KMS-11 (cell line): ENCODE data around the gene CX3CR1.
A peak's percentile ranks its signal among the peaks of the same experiment; 100 is the strongest.

Experiments
- H2AFZ ChIP-seq: fragments of 200-600 bp; sonication (generic); 2 replicates; pipeline ENCODE4 v1.6.1; 2016; ENCODE audit warnings: antibody characterized with exemption, mixed run types, low read depth
- H3K27ac ChIP-seq: fragments of 200-600 bp; sonication (generic); 2 replicates; pipeline ENCODE4 v1.6.1; 2016; ENCODE audit warnings: mild to moderate bottlenecking, mixed run types
- H3K27me3 ChIP-seq: fragments of 200-600 bp; sonication (generic); 2 replicates; pipeline ENCODE4 v1.6.1; 2017; ENCODE audit warnings: mild to moderate bottlenecking, low read depth, mixed run types, moderate library complexity; ENCODE audit not compliant: insufficient read depth
- H3K36me3 ChIP-seq: fragments of 200-600 bp; sonication (generic); 2 replicates; pipeline ENCODE4 v1.6.1; 2017; ENCODE audit warnings: mild to moderate bottlenecking, mixed run types; ENCODE audit not compliant: insufficient read depth
- H3K4me1 ChIP-seq: fragments of 200-600 bp; sonication (generic); 2 replicates; pipeline ENCODE4 v1.6.1; 2016; ENCODE audit warnings: mild to moderate bottlenecking, low read depth, mixed run types; ENCODE audit not compliant: poor library complexity, severe bottlenecking
- H3K4me2 ChIP-seq: fragments of 200-600 bp; sonication (generic); 2 replicates; pipeline ENCODE4 v1.7.0; 2016; ENCODE audit warnings: mild to moderate bottlenecking, mixed run types
- H3K4me3 ChIP-seq: fragments of 200-600 bp; sonication (generic); IDR thresholded peaks from 2 replicates; pipeline ENCODE4 v1.6.1; 2017; ENCODE audit warnings: low read depth, low read length, mixed read lengths; ENCODE audit not compliant: insufficient read depth
- H3K79me2 ChIP-seq: fragments of 200-600 bp; sonication (generic); 2 replicates; pipeline ENCODE4 v1.6.1; 2016; ENCODE audit warnings: low read depth, mixed run types; ENCODE audit not compliant: insufficient read depth
- H3K9ac ChIP-seq: fragments of 200-600 bp; sonication (generic); 2 replicates; pipeline ENCODE4 v1.6.1; 2016; ENCODE audit warnings: mild to moderate bottlenecking, mixed run types
- H4K20me1 ChIP-seq: fragments of 200-600 bp; sonication (generic); 2 replicates; pipeline ENCODE4 v1.6.1; 2016; ENCODE audit warnings: mild to moderate bottlenecking, mixed run types; ENCODE audit not compliant: insufficient read depth
- CTCF ChIP-seq: fragments of 200-600 bp; sonication (generic); conservative IDR thresholded peaks from 2 replicates; pipeline ENCODE4 v1.6.1; 2017; ENCODE audit warnings: low read depth, mild to moderate bottlenecking, antibody characterized with exemption, low read length, moderate library complexity, mixed read lengths

CX3CR1 gene

GRCh38 chr3:39222939-39223338 is 56.9 kb downstream of the CX3CR1 start:
- TF ChIP-seq CTCF, result no peak

GRCh38 chr3:39222462-39222861 is 57.4 kb downstream of the CX3CR1 start:
- H3K79me2 ChIP-seq, result no peaks in the 10 kb centered on the region
- H3K4me3 ChIP-seq, result no peak overlapping the region
- peaks cover 55% of the 10 kb centered on the region for H3K4me1 ChIP-seq
- no peak overlapping the region for H2AFZ ChIP-seq
- peak overlapping the region; percentile 23; the same call in 1 of the 2 replicates for H3K4me2 ChIP-seq
- no peak overlapping the region for H3K9ac ChIP-seq
- H3K27me3 ChIP-seq, result no peaks in the 10 kb centered on the region
- H3K36me3 ChIP-seq, result no peaks in the 10 kb centered on the region
- H4K20me1 ChIP-seq, result no peaks in the 10 kb centered on the region
- TF ChIP-seq CTCF, result no peak
- no peak overlapping the region for H3K27ac ChIP-seq

More at GRCh38 chr3:39222939-39223338, 56.9 kb downstream of the CX3CR1 start:
- Histone ChIP-seq H3K4me2 (no peak overlapping the region), H3K27me3 (no peaks in the 10 kb centered on the region), H3K36me3 (no peaks in the 10 kb centered on the region), H3K4me1 (peaks cover 50% of the 10 kb centered on the region), H3K9ac (no peak overlapping the region), H3K4me3 (no peak overlapping the region), H3K79me2 (no peaks in the 10 kb centered on the region), H2AFZ (no peak overlapping the region), H3K27ac (no peak overlapping the region), H4K20me1 (no peaks in the 10 kb centered on the region)

- peak overlapping the region; percentile 44 for H2AFZ ChIP-seq
- H3K4me3 ChIP-seq, result no peak overlapping the region
- no peak for TF ChIP-seq CTCF
- H3K79me2 ChIP-seq, result no peaks in the 10 kb centered on the region
- H3K27ac ChIP-seq, result peak overlapping the region; percentile 71
- H4K20me1 ChIP-seq, result no peaks in the 10 kb centered on the region
- peak overlapping the region; percentile 23 for H3K4me2 ChIP-seq
- H3K4me1 ChIP-seq, result peaks cover 68% of the 10 kb centered on the region
- no peaks in the 10 kb centered on the region for H3K36me3 ChIP-seq
- H3K27me3 ChIP-seq, result no peaks in the 10 kb centered on the region
- peak overlapping the region; percentile 30; the same call in 1 of the 2 replicates for H3K9ac ChIP-seq
These were observed 58.7 kb downstream of the CX3CR1 start for GRCh38 chr3:39221141-39221530.

GRCh38 chr3:39220407-39221140 is 59.3 kb downstream of the CX3CR1 start:
- TF ChIP-seq CTCF, result no peak
- Histone ChIP-seq H3K4me2 (peak overlapping the region; percentile 23), H3K4me3 (no peak overlapping the region), H2AFZ (peak overlapping the region; percentile 44), H4K20me1 (no peaks in the 10 kb centered on the region), H3K9ac (peak overlapping the region; percentile 30; the same call in 1 of the 2 replicates), H3K27ac (peak overlapping the region; percentile 71), H3K79me2 (no peaks in the 10 kb centered on the region), H3K27me3 (no peaks in the 10 kb centered on the region), H3K4me1 (peaks cover 72% of the 10 kb centered on the region), H3K36me3 (no peaks in the 10 kb centered on the region)
